Lower leg skin (tissue), 4 donors: ENCODE results near the gene ADD1. TPM values are rescaled to one million over a fixed set of nuclear protein-coding genes. Genes with fewer than 3 reads are reported as not detected.
A peak's percentile ranks its signal among the peaks of the same experiment; 100 is the strongest.

Experiments used
- DNase-seq, 2 donors: peaks; one replicate each; pipeline ENCODE4 v3.0.0-alpha.2; 2019; ENCODE audit warnings: low spot score in 2 of 2
- H3K4me3 ChIP-seq: fragments of 200-600 bp; sonication (generic); 2 replicates; pipeline ENCODE4 v1.5.1; 2017; ENCODE audit warnings: mild to moderate bottlenecking, low read depth; ENCODE audit not compliant: poor library complexity, severe bottlenecking
- POLR2A ChIP-seq, 2 donors: fragments of 450-650 bp; IDR thresholded peaks; one replicate each; pipeline ENCODE4 v1.6.1; 2016 to 2017; ENCODE audit warnings: antibody characterized with exemption in 2 of 2, mild to moderate bottlenecking in 1 of 2, moderate library complexity in 1 of 2
- WGBS, 2 donors: methylation state at CpG; one replicate each; pipeline ENCODE4 v1.1.5; 2018; 5-methylcytosine and 5-hydroxymethylcytosine counted together
- intact Hi-C: fragments of 100-400 bp; cut with DNase I; formaldehyde crosslinking; loops from one replicate; pipeline ENCODE4 v1.15.0; 2023; ENCODE audit warnings: low total_unique reads
- total RNA-seq, 4 donors: library from RNA; depleted of rRNA; stranded (reverse); fragments of >200 nt; gene quantifications; one replicate each; pipeline ENCODE4 v1.1.0, GENCODE V29; 2016
- TF ChIP-seq, protein P1 (sequence below), 3 donors: fragments of 450-650 bp; IDR thresholded peaks; one replicate each; pipeline ENCODE4 v1.5.1; 2016; ENCODE audit warnings: antibody characterized with exemption in 3 of 3, mild to moderate bottlenecking in 3 of 3, moderate library complexity in 2 of 3

Gene ADD1
- total RNA-seq, 4 donors from 2014 or later, result 102 to 153 (median 135) TPM

DNA sequence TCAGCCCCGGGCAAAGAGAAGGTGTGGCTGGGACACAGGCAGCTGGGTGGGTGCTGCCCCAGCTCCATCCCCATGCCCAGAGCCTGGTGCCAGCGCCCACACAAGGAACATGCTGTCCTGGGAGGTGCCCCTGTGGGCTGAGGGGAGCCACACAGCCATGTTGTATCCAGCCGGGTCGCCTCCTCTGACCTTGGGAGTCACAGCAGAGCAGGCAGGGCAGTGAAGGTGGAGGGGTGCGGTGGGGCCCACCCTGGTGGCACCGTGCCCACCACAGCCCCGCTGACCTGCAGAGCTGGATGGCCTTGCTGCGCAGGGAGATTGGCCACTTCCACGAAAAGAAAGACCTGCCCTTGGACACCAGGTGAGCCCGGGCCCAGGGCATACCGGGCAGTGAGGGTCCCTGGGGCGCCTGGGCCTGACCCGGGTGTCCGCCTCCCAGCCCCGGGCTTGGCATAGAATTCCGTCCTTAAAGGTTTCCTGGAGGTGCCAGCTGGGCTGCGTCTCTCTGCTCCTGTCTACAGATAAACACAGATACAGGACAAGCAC is 18.7 kb upstream of the ADD1 start:
- 80 to 85% methylated on average over 9 to 13 of the region's 17 CpGs for WGBS, 2 donors
- peak in 1 of 2 donors; percentile 81 for DNase-seq
- intact Hi-C loops, result no loop called here
- no peak overlapping the region for H3K4me3 ChIP-seq
- no peak for TF ChIP-seq POLR2A (IDR thresholded peaks at IDR 0.05)
- TF ChIP-seq, protein P1, sequence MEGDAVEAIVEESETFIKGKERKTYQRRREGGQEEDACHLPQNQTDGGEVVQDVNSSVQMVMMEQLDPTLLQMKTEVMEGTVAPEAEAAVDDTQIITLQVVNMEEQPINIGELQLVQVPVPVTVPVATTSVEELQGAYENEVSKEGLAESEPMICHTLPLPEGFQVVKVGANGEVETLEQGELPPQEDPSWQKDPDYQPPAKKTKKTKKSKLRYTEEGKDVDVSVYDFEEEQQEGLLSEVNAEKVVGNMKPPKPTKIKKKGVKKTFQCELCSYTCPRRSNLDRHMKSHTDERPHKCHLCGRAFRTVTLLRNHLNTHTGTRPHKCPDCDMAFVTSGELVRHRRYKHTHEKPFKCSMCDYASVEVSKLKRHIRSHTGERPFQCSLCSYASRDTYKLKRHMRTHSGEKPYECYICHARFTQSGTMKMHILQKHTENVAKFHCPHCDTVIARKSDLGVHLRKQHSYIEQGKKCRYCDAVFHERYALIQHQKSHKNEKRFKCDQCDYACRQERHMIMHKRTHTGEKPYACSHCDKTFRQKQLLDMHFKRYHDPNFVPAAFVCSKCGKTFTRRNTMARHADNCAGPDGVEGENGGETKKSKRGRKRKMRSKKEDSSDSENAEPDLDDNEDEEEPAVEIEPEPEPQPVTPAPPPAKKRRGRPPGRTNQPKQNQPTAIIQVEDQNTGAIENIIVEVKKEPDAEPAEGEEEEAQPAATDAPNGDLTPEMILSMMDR (IDR thresholded peaks at IDR 0.05), result no peak

DNA sequence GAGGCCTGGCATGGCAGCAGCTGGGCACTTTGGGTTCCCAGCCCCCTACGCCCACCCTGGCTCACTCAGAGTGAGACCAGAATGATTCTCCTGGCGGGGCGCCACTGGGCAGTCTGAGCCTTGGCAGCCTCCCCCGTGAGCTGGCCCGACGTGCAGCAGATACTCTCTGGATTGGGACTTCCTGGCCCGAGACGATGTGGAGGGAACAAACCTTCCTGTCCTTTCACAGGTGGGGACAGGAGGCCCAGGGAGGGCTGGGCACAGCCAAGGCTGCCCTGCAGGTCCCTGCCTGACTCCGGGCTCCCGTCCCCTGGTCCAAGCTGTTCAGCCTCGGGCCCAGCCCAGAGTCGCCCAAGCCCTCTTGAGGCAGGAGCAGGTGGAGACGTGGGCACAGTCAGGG is 17.9 kb upstream of the ADD1 start:
- TF ChIP-seq, protein P1 (IDR thresholded peaks at IDR 0.05), result no peak
- TF ChIP-seq POLR2A (IDR thresholded peaks at IDR 0.05), result no peak
- DNase-seq, result peak in 1 of 2 donors; percentile 79
- 75 to 87% methylated on average over 6 to 12 of the region's 13 CpGs for WGBS, 2 donors

DNA sequence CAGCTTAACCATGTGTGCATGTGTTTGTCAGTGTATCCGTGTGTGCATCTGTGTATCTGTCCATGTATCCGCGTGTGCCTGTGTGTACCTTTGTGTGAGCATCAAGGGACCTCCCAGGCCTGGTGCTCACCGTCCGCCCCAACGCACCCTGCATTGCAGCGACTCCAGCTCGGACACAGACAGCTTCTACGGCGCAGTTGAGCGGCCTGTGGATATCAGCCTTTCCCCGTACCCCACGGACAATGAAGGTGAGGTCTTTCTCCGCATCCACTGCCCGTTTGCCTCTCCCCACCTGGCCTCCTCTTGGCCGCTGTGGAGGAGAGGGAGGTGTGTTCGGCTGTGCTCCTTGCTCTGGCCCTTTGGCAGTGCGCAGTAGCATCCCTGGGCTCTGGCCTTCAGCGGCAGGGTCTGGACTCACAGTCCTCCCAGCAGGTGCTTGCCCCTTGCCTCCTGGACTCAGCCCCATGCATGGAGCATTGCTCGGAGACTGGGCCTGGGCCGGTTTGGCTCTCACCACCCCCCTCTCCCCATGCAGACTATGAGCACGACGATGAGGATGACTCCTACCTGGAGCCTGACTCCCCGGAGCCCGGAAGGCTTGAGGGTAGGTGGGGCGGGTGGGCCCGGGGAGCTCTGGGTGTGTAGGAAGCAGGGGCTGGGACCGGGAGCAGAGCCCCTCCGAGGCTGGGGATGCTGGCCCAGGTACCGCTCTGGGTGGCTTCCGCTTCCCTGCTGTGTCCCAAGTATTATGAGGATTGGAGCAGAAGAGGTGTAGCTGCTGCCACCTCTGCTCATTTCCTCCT is 16.4 kb upstream of the ADD1 start:
- H3K4me3 ChIP-seq, result no peak overlapping the region
- TF ChIP-seq, protein P1 (IDR thresholded peaks at IDR 0.05), result no peak
- no peak for TF ChIP-seq POLR2A (IDR thresholded peaks at IDR 0.05)
- peak in 1 of 2 donors; percentile 81 for DNase-seq
- WGBS, 2 donors, result 91 to 96% methylated on average over 30 to 31 of the region's 31 CpGs
- intact Hi-C loops, result no loop called here

More for the DNA sequence above, 17.9 kb upstream of the ADD1 start:
- intact Hi-C loops, result no loop called here
- no peak overlapping the region for H3K4me3 ChIP-seq

DNA sequence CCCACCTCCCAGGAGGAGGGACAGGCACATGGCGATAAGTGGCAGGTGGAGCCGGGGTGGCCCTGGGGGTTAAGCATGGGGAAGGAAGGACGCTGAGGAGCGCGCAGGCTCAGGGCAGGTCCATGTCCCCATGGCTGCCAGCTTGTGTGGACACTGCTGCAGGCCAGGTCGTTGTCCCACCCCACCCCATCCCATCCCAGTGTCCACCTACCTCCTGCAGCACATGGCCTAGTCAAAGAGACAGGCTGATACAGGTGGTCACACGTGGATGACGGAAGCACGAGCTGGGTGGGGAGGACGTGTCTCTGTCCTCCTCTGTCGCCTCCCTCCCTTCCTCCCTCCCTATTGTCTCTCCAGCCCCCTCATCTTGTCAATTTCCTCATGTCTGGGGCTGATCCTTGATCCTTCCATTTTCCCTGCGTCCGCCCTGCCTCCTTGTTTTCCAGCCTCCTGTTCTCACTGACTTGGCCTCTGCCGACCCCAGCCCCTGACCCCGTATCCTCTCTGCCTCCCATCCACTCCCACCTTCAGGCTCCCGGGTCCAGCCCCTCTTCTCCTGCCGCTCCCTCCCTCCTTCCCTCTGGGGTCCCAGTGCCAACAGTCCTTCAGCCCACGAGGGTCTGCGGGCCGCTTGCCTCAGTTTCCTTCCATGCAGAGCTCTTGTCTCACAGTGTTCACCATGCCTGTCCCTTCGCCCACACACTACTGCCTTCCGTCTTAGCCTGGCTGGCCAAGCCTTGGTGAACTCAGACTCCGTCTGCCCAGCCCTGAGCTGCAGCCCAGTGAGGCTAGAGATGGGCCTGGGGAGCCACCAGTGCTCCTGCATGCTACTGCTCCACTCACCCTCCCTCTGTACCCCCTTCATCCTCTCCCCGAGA is 15.5 kb upstream of the ADD1 start:
- no peak overlapping the region for H3K4me3 ChIP-seq
- peak in 1 of 2 donors; percentile 84 for DNase-seq
- 81 to 87% methylated on average over 24 of the region's 24 CpGs for WGBS, 2 donors
- TF ChIP-seq, protein P1 (IDR thresholded peaks at IDR 0.05), result no peak
- TF ChIP-seq POLR2A (IDR thresholded peaks at IDR 0.05), result no peak
- intact Hi-C loops, result no loop called here

DNA sequence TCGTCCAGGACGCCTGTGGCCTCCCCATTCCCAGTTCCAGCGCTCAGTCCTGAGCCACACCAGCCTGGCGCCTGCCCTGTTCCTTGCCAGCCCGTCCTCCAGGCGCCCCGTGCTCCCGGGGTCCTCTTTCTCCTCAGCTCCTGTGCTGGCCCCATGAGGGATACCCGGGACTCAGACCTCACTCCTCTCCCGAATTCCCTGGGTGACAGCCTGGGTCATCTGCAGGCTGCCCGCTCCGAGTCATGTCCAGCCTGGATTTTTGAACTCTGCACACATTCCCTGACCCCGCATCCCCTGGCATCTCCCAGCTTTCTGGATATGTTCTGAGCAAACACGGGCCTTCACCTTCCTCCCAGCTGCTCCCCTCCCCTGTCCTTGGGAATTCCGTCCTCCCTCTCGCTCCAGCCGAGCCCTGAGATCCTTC is 14.9 kb upstream of the ADD1 start:
- DNase-seq, result peak in 1 of 2 donors; percentile 78
- intact Hi-C loops, result no loop called here
- WGBS, 2 donors, result 91 to 92% methylated on average over 17 of the region's 17 CpGs
- TF ChIP-seq, protein P1 (IDR thresholded peaks at IDR 0.05), result no peak
- no peak for TF ChIP-seq POLR2A (IDR thresholded peaks at IDR 0.05)
- no peak overlapping the region for H3K4me3 ChIP-seq
